Globus pallidus (tissue), 1 donor: ENCODE data around the gene CREB3L4.
"Not testable (repeated sequence)": the region's sequence is repeated elsewhere in the genome, so short reads cannot be mapped to it uniquely, and the experiment has no call there.

ENCODE experiments used
- DNase-seq: peaks from one replicate; pipeline ENCODE4 v3.0.0-alpha.2; 2015; ENCODE audit warnings: low spot score

Gene CREB3L4

DNA sequence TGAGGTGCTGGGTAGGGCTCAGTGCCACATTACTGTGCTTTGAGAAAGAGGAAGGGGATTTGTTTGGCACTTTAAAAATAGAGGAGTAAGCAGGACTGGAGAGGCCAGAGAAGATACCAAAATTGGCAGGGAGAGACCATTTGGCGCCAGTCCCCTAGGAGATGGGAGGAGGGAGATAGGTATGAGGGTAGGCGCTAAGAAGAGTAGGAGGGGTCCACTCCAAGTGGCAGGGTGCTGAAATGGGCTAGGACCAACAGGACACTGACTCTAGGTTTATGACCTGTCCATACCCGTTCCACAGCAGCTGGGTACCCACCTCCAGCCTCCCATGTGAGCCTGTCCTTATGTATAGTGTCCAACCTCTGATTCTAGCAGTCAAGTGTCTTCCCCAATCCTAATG, 8.2 kb upstream of the CREB3L4 start:
- DNase-seq: no peak

DNA sequence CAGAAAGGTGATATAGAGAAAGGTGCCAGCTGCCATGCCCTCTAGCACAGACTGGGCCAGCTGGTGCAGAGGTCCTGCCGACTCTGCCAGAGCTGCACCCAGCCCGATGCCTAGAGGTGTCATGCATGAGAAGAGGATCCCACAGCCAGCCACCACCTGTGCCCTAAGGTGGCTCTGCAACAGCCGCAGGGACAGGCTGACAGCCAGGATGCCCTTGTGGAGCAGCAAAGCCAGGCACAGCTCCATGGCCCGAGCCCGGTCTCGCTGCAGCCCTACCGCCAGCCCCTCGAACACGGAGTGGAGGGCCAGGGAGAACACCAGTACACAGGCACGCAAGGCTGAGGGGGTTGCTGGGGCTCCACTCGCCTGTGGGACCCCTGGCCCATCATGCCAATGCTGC, 7.5 kb upstream of the CREB3L4 start:
- DNase-seq: no peak

DNA sequence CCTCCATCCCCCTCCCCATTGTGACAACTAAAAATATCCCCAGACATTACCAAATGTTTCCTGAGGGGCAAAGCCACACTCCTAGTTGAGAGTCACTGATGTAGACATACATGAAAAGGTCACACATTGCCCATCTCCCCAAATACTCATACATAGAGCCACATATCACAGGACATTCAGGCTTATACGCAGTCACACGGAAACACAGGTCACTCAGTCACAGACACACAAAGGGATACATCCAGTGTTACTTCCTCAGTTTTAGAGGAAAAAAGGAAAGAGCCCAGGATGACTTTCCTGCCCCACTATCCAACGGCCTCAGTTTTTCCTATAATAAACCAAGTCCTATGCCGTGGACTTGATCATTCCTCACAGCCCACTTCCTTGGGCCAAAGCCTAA, 6.3 kb upstream of the CREB3L4 start:
- no peak for DNase-seq

DNA sequence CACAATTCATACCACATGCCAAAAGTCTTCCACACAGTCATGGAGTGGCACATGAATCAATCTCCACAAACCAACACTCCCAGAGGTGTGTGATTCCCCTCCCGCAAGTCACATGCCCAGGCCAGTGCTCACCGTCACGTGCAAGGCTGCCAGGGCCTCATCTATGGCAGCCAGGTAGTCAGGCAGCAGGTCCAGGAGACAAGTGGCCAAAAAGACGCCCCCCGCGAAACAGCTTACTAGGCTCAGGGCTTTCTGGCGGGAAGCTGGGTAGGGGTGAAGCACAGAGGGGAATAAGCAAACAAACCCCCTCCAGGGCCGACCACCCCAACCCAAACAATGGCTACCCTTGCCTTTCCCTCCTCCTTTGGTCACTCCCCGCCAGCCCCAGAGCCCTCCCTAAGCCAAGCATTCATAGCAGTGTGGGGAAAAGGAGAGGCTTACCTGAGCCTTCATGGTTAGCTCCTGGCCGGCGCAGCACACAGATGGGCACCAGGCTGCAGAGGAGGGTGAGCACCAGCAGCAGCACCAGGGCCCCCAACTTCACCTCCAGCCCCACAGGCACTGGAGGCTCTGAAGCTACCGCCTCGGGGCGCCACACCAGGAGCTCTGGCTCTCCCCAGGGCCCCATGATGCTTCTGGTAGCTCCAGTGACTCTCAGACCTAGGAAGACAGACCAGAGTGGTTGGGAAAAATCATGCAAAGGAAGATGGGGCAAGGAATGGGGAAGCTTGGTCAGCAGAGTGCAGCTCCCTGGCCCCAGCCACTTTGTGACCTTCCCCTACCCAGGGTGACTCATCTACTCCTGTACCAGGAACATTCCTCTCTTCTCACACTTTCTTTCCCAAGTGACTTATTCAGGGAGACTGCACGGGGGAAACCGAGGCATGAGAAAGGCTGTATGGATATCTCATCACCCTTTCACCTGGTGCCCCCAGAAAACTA, 5.3 kb upstream of the CREB3L4 start:
- no peak for DNase-seq

DNA sequence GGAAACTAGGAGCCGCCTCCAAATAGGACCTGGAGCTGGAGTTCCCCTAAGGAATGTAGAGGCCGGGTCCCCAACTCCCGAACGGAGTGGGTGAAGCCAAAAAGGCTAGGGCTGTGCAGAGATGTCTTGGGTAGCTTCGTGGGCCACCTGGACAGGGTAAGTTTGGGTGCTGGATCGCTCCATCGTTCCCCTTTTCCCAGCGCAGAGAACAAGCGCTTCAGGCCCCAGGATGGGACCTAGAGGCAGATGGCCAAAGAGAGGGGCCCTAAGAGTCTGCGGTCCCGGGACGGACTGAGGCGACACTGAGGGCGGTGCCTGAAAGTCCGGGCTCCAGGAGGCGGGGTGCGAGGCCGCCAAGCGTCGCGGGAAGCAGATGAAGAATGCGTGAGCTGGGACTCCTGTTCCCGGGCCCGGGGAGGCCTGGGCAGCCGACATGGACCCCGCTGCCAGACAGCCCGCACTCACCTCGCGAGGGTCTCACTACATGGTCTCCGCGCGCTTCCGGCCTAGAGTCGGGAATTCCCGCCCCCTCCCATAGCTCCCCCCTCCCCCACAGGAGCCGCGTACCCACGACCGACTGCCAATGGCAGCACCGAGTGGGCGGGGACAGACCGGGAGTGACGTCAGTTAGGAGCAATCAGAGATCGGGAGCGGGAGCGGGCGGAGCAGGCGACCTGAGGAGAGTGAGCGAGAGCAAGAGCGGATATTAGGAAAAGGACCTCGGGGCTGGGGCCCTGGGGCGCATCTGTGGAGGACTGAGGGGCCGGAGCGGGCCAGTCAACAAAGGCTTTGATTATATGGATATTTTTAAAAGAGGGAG, 4.5 kb upstream of the CREB3L4 start, which contains the start of gene SLC39A1:
Gene SLC39A1 (minus strand): TSS at position 508 of the 820 bp plus-strand sequence. CDS start 822 bp downstream, outside the sequence.
- peak; percentile 99 for DNase-seq

DNA sequence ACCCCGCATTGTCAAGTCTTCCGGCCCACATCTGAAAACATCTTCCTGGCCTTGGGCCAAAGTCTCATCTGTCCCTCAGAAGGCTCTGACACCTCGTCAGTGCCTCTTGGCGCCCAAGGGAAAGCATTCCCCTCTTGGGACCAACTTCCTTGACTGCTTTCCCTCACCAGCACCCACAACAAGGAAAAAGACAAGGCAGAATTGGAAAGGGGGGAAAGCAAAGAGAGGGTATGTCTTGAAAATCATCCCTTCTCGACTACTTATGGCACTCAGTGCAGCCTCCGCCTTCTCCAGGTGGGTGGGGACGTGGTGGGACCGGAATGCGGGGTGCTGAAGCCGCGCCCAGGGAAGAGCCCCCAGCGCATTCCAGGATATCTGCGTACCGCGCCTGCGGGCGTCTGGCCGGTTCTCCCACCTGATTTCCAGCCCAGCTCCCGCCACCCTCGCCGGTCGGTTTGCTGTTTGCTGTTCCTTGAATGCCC, 3.8 kb upstream of the CREB3L4 start:
- DNase-seq: no peak

DNA sequence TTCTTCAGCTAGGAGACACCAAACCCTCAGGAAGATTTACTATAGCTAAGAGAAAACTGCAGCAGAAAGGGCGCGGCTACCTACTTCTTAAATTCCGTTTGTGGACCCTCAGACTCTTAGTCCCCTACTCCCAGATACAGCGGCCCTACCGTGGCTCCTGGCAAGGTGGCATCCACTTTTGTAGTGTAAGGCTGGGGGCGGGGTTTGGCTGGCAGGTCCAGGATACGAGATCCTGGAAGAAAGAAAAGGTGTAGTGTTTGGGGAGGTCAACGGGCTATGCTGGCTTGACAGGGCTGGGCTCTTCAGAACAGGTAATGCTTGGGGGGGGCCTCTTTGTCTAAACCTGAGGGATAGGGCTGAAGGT, 280 bp downstream of the CREB3L4 start:
- no peak for DNase-seq

DNA sequence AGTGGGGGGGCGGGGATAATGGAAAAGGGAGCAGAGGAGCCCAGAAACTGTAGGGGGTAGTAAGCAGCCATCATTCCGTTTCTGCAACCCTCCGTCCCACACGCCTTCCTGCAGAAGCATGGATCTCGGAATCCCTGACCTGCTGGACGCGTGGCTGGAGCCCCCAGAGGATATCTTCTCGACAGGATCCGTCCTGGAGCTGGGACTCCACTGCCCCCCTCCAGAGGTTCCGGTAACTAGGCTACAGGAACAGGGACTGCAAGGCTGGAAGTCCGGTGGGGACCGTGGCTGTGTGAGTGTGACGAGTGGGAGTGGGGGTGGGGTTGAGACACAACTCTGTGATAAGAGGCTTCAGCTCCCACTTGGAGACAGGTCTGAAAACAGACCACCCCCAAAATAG, 706 bp downstream of the CREB3L4 start:
- no peak for DNase-seq

DNA sequence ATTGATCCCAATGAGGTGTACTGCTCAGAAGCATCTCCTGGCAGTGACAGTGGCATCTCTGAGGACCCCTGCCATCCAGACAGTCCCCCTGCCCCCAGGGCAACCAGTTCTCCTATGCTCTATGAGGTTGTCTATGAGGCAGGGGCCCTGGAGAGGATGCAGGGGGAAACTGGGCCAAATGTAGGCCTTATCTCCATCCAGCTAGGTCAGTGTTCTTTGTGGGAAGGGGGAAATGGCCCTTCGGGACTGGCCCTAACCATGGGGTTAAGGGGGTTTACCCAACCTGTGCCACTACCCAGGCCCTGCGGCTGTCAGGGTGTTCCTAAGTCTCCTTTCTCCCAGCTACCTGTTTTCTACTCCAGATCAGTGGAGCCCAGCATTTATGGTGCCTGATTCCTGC, 1.3 kb downstream of the CREB3L4 start:
- DNase-seq: no peak

DNA sequence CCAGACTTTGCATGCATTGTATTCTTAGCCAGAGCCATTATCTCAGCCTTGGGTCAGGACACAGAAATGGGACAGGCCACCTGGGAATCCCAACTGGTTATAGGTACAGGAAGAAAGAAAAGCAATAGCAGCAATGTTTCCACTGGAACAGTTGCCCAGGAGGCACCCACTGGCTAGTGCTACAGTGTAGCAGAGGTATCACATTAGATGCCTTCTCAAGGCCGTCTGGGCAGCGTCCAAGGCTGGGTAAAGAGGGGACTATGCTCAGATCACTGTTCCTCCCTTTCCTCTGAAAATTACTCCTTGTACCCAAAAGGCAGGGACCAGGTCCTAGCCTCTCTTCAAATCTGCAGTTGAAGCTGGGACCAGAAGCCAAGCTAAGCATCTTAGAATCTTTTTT, 2.6 kb downstream of the CREB3L4 start:
- no peak for DNase-seq

DNA sequence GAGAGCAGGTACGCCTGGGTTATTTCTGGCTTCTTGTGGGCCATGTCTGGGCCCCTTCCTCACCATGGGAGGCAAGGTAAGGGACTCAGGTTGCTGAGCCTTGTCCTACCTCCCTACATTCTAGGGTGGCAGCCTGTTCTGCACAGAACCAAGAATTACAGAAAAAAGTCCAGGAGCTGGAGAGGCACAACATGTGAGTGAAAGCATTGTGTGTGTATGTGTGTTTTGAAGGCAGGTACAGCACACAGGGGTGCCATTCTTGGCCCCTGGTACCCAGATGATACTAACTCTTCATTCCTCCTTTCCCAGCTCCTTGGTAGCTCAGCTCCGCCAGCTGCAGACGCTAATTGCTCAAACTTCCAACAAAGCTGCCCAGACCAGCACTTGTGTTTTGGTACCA, 5.4 kb downstream of the CREB3L4 start:
- no peak for DNase-seq

DNA sequence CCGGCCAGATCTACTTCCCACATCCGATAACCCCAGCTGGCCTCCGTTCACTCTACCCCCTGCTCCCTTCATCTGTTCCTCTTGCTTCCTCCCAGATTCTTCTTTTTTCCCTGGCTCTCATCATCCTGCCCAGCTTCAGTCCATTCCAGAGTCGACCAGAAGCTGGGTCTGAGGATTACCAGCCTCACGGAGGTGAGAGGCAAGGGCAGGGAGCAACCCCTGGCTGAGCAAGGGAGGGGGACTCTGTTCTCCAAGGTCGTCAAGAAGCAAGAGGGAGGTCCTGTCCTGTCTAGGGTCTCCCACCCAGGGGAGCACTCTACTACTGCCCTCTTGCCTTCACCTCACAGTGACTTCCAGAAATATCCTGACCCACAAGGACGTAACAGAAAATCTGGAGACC, 5.8 kb downstream of the CREB3L4 start:
- no peak for DNase-seq

DNA sequence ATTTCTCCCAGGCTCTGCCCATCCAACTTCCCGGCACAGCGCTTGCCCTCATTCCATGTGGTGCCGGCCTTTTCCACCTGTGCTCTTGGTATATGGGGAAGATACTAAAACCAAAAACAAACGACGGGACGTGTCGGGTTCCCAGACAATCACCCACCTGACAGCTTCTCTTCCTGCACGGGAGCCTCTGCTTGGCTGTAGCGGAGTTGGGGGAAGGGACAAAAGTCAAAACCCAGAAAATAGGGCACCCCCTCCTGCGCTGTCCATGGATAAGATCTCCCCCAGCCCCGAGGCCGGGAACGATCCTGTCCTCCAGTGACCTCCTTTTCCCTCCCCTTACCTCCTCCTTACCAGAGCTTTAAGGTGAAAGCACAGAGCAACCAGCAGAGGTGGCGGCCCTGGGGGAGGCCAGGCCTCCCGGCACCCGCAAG, 9.1 kb downstream of the CREB3L4 start:
- no peak for DNase-seq

DNA sequence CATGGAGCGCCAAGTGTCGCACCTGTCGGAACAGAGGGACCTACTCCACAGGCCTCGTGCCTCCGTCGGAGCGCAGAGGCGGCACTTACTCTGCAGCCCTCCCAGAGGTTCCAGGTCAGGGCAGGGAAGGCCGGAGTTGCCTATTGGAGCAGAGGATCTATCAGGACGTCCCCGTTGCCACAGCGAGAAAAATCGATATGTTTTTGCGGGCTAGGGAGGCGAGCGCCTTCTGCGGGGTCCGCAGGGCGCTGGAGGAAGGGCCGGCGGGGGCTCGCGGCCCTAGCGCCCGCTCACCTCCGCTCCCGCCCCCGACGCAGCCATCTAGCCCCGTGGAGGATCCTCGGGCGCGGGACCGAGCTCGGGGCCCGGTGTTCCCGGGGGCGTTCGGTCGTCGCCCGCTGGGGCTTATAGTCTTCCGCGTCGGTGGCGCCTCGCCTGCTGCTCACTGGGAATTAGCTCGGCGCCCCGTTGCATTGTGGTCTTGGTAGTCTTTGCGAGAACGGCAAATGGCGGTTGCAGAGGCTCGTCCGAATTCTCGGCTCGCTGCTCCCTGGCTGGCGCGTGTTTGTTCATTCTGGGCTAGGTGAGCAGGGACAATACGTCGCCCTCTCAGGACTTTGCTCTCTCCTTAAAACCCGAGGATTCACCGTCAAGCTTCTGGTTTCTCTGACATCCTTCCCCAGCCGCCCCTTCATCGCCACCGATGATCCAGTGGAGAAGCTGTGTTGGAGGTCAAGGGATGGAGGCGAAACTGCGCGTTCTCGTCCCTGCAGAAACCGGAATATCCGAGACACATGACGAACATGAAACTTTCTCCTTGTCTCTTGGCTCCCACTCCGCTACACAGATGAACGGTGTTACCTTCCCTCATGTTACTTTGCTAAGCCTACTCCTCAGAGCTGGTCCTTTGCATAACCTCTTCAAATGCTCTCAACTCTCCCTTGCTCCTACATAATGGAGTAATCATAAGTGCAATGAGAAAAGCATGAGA, 9.8 kb downstream of the CREB3L4 start, which contains the start of gene JTB:
Gene JTB (minus strand): TSS at position 425 of the 991 bp plus-strand sequence. CDS start 422 bp downstream, at position 3.
- DNase-seq: peak; percentile 86

DNA sequence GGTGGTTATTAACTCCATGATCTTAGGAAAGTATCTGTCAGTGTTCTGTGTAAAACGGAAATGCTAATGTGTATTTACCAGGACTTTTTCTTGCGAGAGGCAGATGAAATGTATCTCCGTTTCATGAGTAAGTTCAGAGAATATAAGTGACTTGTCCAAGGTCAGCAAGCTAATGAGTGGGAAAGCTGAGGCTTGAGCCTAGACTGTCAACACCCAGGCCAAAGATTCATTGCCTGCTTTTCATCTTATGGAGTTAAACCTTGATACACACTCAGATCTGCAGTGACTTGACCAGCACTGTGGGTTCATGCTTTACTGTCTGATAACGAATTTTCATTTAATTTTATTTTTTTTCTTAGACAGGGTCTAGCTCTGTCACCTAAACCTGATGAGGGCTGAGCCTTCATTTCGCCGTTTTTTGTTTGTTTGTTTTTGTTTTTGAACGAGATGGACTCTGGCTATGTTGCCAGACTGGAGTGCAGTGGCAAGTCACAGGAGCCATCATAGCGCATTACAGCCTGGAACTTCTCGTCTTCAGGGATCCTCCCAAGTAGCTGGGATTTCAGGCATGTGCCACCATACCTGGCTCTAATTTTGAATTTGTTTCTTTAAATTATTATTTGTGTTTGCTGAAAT, 10.7 kb downstream of the CREB3L4 start:
- DNase-seq: no peak

DNA sequence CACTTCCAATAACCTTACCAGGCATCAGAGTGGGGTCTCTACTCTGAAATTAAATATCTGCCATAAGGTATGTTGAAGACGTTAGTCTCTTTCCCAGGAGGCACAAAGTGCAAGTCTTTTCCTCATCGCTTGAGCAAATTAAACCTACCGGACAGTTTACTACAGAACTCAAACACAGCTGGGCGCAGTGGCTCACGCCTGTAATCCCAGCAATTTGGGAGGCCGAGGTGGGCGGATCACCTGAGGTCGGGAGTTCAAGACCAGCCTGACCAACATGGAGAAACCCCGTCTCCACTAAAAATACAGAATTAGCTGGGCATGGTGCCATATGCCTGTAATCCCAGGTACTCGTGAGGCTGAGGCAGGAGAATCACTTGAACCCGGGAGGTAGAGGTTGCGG, 11.4 kb downstream of the CREB3L4 start:
- not testable (repeated sequence) for DNase-seq

DNA sequence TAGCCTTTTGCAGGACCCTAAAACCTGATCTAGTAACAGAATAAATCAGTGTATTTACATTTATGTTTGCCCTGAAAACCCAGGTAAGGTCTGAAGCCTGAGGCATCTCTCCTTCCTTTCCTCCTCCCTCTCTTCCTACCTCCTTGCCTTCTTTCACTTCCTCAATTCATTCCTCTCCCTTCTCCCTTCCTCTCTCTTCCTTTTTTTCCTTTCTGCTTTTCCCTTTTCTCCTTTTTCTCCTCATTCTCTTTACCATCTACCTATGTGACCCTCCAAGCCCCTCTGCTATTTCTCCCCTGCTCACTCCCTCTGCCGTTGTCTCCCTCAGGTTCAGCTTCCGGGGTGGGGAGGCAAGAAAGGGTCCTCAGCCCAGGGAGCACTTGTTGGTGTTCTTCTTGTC, 14.0 kb downstream of the CREB3L4 start:
- DNase-seq: not testable (repeated sequence)

DNA sequence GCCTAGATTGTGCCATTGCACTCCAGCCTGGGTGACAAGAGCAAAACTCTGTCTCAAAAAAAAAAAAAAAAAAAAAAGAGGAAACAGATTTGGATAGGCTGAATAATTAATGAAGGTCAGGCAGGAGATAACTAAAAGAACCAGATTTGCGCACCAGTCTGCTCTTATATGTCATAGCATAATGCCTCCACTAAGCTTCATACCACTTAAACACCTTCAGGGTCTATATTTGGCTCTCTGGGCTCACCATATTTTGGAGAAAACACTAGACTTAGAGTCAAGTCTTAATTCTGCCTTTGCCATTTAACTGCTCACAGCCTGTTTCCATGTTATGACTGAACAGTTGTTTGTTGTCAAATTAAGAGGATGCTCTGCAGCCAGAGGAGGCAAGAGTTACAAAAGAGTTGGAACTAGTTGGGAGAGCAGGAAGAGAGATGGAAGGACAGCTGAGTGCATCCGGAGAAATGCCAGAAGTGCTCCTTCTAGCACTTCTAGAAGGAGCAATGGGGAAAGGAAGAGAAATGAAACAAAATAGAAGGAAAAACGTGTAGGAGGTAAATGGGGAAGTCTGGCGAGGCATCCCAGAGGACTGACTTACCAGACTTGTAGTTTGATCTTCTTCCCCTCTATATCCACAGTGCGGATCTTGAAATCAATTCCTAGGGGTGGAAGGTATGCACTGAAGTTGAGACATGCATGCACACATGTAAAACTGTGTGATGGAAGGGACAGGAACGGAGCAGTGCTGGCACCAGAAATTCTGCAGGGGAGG, 16.6 kb downstream of the CREB3L4 start:
- no peak for DNase-seq

DNA sequence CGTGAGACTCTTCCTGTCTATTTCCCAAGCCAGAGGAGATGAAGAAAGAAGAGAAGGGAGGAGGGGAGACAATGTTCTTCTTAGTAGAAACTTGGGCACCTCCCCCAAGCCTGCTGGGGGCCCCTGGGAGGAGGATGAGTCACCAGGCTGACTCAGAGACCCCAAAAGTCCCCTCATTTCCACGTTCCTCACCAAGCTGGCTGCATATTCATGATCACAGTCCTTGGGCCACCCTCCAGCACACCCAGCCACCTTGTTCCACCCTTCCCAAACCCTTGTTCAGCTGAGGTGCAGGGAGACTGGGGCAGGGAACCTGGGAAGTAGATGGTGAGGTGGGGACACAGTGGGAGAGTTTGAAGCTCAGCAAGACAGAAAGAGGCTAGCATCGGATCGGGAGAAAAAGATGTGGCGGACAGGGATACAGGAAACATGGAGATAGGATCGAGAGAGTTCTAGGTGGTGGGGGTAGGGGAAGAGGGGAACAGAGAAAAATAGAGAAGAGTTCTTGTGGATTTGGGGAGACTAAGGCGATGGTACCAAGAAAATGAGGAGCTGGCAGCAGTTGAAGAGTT, 17.7 kb downstream of the CREB3L4 start:
- DNase-seq: no peak
